GM21528 (cell line): Measurements from ENCODE around the gene NSMCE1.

Experiments
- ATAC-seq: cut with Tn5 transposase; IDR thresholded peaks from one replicate; pipeline ENCODE4 v1.9.1; 2021; ENCODE audit warnings: mild to moderate bottlenecking, moderate library complexity; ENCODE audit not compliant: unreplicated experiment, low FRiP score

The NSMCE1 gene

DNA sequence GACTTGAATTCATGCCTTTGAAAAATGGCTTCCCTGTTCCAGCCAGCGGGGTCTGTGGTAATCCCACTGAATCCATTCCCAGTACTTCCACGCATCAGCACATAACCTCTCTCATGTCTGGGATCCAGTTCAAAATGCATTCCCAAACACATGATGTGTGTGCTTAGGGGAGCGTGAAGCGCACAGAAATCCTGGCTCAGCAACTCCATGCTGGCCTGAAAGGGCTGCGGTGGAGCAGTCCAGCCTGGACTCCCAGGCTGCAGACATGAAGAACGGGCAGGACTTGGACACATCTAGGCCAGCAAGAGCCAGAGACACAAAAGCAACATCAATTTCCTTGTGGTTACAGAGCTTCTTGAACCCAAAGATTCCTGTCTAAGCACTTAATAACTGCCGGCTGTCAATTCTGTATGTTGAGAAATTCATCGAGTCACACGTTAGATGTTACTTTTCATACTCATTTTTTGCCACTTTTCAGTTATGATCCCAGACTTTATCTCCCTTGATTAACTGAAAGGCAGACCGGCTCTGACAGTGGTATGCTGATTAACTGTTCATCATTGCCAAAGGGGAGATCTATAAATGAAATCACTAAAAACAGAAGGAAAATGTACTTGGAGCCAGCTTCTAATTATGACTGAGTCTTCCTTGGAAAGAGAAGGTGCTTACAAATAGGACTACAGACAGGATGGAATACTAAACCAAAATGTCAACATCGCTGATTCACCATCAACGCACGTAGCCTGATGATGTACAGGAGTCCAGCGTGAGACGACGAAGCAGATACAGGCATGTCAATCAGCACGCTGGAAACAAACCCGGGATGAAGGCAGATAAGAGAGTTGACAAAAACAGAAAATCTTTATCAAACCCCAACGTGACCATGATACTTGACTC lies 23.0 kb downstream of the NSMCE1 start:
- no peak for ATAC-seq

- ATAC-seq, result no peak
Observed at GRCh38 chr16:27244363-27244755, 24.2 kb downstream of the NSMCE1 start.

- no peak for ATAC-seq
Observed at GRCh38 chr16:27243725-27244362, 24.7 kb downstream of the NSMCE1 start.

- ATAC-seq, result no peak
Observed at GRCh38 chr16:27242868-27243590, 25.5 kb downstream of the NSMCE1 start.

- ATAC-seq, result no peak
Observed at GRCh38 chr16:27242398-27242797, 26.2 kb downstream of the NSMCE1 start.

DNA sequence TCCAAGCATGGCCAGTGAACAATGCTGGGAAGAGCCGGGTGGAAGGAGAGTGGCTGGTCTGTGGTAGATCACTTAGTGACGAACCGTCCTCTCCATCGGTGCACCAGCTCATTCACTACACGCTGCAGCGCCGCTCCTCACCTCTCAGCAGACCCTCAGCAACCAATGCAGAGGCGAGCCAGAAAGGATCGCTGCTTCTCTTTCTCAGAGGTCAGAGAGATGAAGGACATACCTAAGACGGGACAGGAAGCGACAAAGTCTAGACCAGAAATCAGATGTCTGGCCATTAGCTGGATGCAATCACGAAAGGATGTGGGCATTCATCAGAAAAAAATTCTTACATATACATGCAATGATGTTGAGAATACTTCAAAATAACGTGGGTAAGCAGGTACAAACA lies 26.9 kb downstream of the NSMCE1 start:
- no peak for ATAC-seq

DNA sequence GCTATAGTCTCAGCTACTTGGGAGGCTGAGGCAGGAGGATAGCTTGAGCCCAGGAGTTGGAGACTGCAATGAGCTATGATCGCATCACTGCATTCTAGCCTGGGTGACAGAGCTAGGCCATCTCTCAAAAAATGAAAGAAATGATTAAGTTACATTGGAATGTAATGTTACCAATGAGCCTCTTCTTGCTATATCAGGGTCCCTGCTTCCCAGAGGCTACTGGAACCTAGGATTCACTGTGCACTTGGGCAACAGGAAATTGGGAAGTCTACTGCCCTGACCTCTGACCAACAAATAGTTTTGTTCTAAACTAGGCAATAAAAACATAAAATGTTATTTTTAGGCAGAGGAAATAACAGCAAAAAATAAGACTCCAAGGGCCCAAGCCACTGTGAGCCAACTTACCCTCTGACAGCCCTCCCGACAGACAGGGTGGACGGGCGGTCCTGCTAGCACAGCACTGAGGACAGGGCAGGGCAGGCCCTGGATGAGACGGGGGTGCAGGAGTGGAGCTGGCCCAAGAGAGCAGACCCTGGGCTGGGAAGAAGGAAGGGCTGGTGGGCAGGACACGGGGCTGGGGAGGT lies 27.5 kb downstream of the NSMCE1 start:
- ATAC-seq, result no peak

GRCh38 chr16:27239906-27240655 lies 28.5 kb downstream of the NSMCE1 start:
- no peak for ATAC-seq

DNA sequence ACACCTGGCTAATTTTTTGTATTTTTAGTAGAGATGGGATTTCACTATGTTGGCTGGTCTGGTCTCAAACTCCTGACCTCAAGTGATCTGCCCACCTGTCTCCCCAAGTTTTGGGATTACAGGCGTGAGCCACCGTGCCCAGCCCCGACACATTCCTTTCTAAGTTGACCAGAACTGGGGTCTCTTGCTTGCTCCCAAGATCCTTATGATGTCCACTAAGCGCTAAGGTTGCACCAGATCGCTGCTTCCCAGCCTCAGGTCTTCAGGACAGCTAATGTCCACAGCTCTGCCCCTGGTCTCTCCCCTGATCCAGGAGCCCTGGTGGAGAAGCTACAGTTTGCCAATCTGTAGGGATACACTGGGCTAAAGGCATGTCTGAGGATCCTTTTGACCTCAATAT lies 29.5 kb downstream of the NSMCE1 start:
- no peak for ATAC-seq

GRCh38 chr16:27238591-27238990 lies 30.0 kb downstream of the NSMCE1 start:
- no peak for ATAC-seq

DNA sequence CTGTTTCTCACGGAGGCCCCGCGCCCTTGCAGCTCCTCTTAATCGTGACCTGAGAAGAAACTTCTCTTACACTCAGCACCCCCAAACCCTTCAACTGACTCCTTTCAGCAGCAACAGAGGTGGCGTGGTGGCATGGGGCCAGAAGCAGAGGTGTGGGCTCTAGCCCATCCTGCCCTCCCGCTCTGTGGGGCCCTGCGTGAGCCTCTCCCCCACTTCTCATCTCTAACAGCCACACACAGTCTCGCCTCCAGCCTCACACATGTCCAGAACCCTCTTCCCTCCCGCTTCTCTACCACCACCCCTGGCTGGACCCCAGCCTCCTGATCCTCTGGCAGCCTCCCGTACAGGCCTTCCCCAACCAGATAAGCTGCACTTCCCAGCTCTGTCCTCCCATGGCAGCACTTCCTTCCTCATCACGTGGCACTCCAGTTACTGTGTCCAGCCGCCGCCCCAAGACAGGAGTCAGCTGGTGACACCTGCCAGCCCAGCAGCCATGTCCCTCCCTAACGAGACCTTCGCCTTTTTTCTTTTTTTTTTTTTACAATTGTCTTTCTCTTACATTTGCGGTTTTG lies 30.5 kb downstream of the NSMCE1 start:
- peak; percentile 26 for ATAC-seq

DNA sequence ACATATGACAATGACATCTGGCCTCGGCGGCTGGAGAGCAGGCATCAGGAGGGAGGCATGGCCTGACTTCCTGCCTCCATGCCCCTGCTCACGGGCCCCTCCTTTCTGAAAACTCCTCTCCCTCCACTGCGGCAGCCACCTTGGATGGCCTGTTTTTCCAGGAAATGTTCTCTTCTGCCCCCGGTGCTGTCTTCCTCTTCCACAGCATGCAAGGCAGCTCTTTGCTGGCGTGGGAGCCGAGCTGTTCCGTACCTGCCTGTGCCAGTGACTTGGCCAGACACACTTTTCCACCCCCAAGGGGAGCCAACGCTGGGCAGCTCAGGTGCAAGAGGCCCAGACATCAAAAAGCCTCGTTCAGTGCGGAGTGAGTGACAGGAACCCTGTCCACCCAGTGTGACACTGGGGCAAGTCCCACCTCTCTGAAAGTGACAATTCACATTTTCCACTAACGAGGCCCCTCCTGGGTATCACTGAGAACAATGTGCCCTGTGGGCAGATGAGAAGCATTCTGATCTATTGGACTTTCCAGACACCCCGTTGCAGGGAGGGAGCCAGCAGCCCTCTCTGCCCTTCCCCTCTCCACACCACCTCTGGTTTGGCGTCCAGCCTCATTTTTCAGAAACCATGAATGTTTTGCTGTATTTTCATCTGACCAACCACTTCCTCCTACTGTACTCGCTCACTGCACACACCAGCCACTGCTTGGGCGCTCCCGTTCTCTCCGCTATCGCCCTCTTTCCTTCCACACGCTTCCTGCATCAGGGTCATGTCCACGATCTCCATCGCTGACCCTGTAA lies 31.2 kb downstream of the NSMCE1 start:
- peak; percentile 61 for ATAC-seq

GRCh38 chr16:27236635-27237218 lies 31.8 kb downstream of the NSMCE1 start:
- no peak for ATAC-seq

DNA sequence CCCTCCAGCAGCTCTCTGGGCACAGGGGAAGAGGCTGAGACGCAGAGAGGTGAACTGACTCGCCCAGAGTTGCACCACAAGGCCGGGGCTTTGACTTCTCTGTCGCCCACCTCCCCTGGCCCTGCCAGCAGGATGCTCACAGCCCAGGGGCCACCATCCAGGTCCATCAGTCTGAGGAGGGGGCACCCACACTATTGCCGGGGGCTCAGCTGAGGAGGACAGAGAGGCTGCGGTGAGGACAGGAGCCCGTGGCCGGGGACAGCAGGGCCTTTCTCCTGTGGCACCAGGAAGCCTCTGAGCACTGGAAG lies 32.7 kb downstream of the NSMCE1 start:
- no peak for ATAC-seq

GRCh38 chr16:27235055-27235937 lies 33.3 kb downstream of the NSMCE1 start:
- ATAC-seq, result no peak

GRCh38 chr16:27234603-27235002 lies 34.0 kb downstream of the NSMCE1 start:
- no peak for ATAC-seq

DNA sequence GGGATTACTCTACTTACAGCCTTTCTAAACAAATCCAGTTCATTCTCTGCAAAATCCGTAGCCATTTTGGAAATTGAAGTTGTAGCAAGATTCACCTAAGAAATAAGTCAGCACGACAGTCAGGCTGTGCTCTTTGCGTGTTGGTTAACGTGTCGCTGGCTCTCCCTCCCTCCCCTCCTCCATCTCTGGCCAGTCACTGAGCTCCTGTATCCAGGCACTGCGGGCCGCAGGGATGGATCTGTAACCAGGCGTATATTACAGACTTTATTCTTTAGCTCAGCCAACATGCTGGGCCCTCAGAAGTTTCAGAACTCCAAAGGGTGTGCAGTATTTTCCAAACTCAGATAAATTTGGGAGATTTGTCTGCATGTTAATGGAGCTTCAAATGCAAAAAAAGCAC lies 34.4 kb downstream of the NSMCE1 start:
- ATAC-seq, result no peak

DNA sequence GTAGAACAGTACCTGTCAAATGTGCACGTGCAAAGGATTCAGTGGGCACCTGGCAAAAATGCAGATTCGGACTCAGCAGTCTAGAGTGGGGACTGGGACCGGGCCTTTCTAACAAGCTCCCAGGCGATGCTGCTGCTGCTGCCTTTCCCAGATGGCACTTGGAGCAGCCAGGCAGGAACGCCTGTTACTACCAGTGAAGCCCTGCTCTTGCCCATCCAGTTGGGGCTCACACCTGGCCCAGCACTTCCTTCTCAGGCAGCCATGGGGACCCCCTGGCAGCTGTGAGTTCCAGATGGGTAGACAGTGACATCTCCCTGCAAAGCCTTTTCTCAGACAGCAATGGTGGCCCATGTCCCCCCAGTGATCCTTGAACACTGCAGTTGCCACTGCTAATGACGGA lies 34.8 kb downstream of the NSMCE1 start:
- ATAC-seq, result no peak
